ENCODE data around the gene ITPK1.

ITPK1 gene

DNA sequence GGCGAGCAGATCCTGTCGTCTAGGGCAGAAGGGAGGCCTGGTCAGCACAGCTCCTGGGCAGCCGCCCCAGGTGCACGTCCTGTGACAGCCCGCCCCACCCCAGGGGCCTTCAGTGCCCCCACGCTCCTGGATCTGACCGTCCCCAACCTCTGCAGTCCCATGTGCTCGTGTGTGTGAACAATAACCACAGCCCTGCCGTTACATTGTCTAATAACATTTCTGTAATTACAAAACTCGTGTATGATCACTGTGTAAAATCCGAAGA, 153.0 kb downstream of the ITPK1 start:
- DNase-seq (ENCODE audit: insufficient read length, low spot score) = no peak
- TF ChIP-seq POLR2A (IDR thresholded peaks at IDR 0.05; ENCODE audit: low read depth, low read length) = no peak
- FAIRE-seq = no peak

- DNase-seq (ENCODE audit: insufficient read length, low spot score) (no peak), FAIRE-seq (no peak)
- no peak for TF ChIP-seq POLR2A (IDR thresholded peaks at IDR 0.05; ENCODE audit: low read depth, low read length)
Observed at GRCh38 chr14:92962031-92962830, 153.5 kb downstream of the ITPK1 start.

GRCh38 chr14:92961567-92961855, 154.2 kb downstream of the ITPK1 start:
- DNase-seq (ENCODE audit: insufficient read length, low spot score) (no peak), FAIRE-seq (no peak)
- no peak for TF ChIP-seq POLR2A (IDR thresholded peaks at IDR 0.05; ENCODE audit: low read depth, low read length)

GRCh38 chr14:92960706-92961566, 154.8 kb downstream of the ITPK1 start:
- peak; percentile 87 for DNase-seq (ENCODE audit: insufficient read length, low spot score)
- peak; percentile 83 for FAIRE-seq
- no peak for TF ChIP-seq POLR2A (IDR thresholded peaks at IDR 0.05; ENCODE audit: low read depth, low read length)

- FAIRE-seq (no peak), DNase-seq (ENCODE audit: insufficient read length, low spot score) (no peak)
Observed at GRCh38 chr14:92959761-92960680, 155.7 kb downstream of the ITPK1 start.

GRCh38 chr14:92959189-92959531, 156.6 kb downstream of the ITPK1 start:
- no peak for TF ChIP-seq POLR2A (IDR thresholded peaks at IDR 0.05; ENCODE audit: low read depth, low read length)
- FAIRE-seq = no peak
- no peak for DNase-seq (ENCODE audit: insufficient read length, low spot score)

More at GRCh38 chr14:92959761-92960680, 155.7 kb downstream of the ITPK1 start:
- TF ChIP-seq POLR2A (IDR thresholded peaks at IDR 0.05; ENCODE audit: low read depth, low read length) = no peak

GRCh38 chr14:92958373-92959188, 157.1 kb downstream of the ITPK1 start:
- TF ChIP-seq POLR2A (IDR thresholded peaks at IDR 0.05; ENCODE audit: low read depth, low read length) = no peak
- no peak for DNase-seq (ENCODE audit: insufficient read length, low spot score)
- FAIRE-seq = no peak

GRCh38 chr14:92956961-92957360, 158.8 kb downstream of the ITPK1 start:
- no peak for FAIRE-seq
- DNase-seq (ENCODE audit: insufficient read length, low spot score) = no peak
- TF ChIP-seq POLR2A (IDR thresholded peaks at IDR 0.05; ENCODE audit: low read depth, low read length) = no peak

DNA sequence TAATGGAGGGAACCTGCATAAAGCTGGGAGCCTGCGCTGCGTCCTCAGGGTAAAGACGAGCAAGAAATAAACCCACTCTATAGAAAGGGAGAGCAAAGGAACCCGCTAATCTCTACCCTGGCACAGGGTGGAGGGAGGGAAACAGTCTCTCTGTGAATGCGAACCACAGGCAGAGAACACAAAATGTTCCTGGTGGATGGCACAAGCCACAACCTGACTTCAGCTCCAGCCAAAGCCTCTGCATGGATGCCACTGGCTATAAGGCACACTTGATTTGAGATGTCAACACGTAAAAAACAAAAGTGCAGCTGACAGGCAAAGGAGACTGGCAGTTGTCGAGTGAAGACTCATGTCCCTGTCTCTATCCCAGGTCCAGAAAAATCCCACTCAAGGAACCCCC, 160.3 kb downstream of the ITPK1 start:
- DNase-seq (ENCODE audit: insufficient read length, low spot score) = no peak
- no peak for TF ChIP-seq POLR2A (IDR thresholded peaks at IDR 0.05; ENCODE audit: low read depth, low read length)
- no peak for FAIRE-seq

DNA sequence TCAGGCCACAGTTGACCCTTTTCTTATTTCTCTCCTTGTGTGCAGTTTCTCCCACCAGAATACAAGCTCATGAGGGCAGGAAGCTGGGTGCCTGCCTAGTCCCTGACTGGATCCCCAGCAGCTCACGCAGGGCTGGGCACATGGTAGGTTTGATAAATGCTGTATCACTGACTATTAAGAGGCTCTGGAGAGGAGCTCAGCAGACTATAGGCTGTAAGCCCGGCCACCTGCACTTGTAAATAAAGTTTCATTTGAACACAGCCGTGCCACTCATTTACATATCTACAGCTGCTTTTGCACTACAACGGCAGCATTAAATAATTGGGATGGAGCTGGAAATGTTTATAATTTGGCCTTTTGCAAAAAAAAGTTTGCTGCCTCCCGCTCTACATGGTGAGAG, 160.8 kb downstream of the ITPK1 start:
- no peak for TF ChIP-seq POLR2A (IDR thresholded peaks at IDR 0.05; ENCODE audit: low read depth, low read length)
- FAIRE-seq (no peak), DNase-seq (ENCODE audit: insufficient read length, low spot score) (no peak)

- no peak for TF ChIP-seq POLR2A (IDR thresholded peaks at IDR 0.05; ENCODE audit: low read depth, low read length)
- DNase-seq (ENCODE audit: insufficient read length, low spot score) (no peak), FAIRE-seq (no peak)
Observed at GRCh38 chr14:92953526-92953925, 162.2 kb downstream of the ITPK1 start.

DNA sequence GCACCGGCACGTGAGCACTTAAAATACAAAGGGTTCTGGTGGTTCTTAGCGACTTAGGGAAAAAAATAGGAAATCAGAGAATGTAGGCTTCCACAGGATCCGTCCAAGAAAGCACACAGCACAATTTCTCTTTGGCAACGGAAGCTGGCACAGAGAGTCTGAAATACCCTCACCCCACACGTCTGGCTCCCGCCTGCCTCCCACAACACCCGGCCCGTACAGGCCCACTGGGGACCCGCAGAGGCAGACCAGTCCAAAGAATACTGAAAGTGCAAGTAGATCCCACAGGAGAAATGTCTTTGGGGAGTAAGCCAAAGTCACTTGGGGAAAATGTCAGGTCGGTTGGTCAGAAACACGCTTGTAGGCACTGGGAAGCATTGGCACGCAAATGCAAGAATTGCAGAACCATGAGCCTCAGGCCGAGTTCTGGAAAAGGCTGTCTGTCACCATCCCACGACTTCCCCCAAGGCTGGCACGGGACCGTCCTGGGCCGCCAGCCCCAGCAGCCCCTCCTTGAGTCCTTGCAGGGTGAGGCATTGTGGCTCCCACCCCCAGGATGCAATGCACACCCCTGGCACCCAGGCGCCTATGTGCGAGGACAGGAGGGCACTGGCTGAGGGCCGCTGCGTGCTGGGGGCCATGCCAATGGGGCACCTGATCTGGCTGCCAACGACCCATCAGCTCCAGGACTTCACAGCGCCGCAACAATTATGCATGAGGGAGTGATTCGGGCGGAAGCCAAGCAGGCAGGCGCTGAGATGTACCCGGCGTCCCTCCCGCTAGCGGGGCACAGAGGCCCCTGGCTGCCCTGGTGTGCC, 163.0 kb downstream of the ITPK1 start:
- DNase-seq (ENCODE audit: insufficient read length, low spot score) = no peak
- TF ChIP-seq POLR2A (IDR thresholded peaks at IDR 0.05; ENCODE audit: low read depth, low read length) = no peak
- FAIRE-seq = no peak

Data from H54 (cell line).